OCI-LY3 (cell line): Measurements from ENCODE around the gene SH3YL1.

Experiments used
- EZH2phosphoT487 ChIP-seq: fragments of 200-600 bp; shearing (Covaris generic); IDR thresholded peaks from 2 replicates; pipeline ENCODE4 v1.6.1; 2018; ENCODE audit warnings: antibody characterized with exemption, mixed run types, low read depth
- TF ChIP-seq, protein P1 (sequence below): fragments of 200-600, 300-600 bp; sonication (generic); IDR thresholded peaks from 2 replicates; pipeline ENCODE4 v1.5.1; 2014; ENCODE audit warnings: antibody characterized with exemption, low read length, low read depth

DNA sequence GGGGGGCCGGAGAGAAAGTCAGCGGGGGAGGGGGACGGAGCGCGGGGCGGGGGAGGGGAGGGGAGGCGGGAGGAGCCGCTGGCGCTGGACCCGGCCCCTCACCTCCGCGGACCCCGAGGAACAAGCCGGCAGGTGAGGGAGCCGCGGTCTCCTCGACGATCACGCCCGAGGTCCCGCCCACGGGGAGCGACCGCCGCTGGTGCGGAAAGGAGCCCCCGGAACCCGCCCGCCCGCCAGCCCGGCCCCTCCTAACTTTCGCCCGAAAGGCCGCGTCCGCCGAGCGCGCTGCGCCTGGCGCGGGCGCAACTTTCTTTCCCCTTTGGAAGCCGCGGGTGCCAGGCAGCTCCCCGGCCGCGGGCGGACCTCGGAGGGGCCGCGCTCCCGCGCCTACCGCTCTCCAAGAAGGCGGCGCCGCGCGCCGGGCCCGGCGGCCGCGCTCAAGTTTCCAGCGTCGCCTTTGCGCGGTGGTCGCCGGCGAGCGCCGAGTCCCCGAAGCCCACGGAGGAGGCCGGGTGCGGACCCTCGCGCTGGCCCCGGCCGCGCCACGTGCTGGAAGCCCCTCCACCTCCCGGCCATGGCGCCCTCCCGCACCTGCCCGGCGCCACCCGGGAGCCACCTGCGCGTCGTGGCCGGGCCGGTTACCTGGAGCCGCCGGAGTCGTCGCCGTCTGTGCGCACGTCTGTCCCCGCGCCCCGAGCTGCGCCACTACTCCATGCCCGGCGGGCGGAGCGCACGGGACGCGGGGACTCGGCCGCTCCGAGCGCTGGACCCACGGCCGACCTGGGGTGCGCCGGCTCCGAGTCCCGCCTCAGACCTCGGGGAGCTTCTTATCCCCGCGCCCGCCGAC is 24.3 kb upstream of the SH3YL1 start, which contains the start of gene ALKAL2:
- TF ChIP-seq, protein P1, sequence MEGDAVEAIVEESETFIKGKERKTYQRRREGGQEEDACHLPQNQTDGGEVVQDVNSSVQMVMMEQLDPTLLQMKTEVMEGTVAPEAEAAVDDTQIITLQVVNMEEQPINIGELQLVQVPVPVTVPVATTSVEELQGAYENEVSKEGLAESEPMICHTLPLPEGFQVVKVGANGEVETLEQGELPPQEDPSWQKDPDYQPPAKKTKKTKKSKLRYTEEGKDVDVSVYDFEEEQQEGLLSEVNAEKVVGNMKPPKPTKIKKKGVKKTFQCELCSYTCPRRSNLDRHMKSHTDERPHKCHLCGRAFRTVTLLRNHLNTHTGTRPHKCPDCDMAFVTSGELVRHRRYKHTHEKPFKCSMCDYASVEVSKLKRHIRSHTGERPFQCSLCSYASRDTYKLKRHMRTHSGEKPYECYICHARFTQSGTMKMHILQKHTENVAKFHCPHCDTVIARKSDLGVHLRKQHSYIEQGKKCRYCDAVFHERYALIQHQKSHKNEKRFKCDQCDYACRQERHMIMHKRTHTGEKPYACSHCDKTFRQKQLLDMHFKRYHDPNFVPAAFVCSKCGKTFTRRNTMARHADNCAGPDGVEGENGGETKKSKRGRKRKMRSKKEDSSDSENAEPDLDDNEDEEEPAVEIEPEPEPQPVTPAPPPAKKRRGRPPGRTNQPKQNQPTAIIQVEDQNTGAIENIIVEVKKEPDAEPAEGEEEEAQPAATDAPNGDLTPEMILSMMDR = no peak
- no peak for TF ChIP-seq EZH2phosphoT487
